ENCODE measurements around the gene ELP5.

Gene ELP5

DNA sequence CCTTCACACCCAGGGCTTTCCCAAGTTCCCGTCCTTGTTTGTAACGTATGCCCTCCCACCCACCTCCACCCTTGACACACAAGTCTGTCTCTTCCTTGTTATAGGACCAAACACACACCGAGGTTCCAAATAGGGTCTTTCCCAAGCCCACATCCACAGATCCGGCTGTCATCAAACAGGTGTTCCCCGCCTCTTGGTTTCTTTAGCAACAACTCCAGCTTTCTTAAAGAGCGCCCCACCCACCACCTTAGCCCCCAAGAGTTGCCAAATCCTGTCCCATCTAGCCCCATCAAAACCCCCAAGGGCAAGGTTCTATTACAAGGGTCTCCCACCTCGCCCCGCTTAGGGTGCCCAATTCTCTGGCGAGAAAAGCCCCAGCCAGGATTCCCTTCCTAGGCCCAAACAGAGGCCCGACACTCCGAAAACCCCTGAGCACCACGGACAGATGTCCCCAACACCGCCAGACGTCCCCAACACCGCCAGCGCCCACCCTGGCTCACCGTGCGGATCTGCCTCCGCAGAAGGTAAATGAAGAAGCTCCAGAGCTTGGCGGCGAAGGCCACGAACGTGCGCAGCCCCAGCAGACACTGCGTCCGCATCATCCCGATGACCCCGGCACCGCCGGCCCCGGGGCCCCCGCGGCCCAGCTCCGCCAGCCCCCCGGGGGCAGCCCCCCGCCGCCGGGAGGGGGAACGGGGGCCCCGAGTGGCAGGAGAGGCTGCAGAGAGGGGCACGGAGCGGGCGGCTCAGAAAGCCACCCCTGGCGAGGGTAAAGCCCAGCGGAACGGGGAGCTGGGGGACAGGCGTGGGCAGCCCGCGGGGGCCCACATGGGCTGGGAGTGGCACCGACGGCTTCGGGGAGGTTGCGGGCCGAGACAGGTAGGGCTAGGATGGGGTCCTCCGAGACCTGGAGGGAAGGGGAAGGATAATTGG lies 1.1 kb upstream of the ELP5 start:
- Histone ChIP-seq H3K9me3 (ENCODE audit: control insufficient read depth, insufficient read depth, low read depth, low read length) (no peaks in the 10 kb centered on the region), H3K4me1 (ENCODE audit: control insufficient read depth, insufficient read depth, low read length) (peaks cover 13% of the 10 kb centered on the region; the same call in 1 of the 2 replicates), H3K36me3 (ENCODE audit: control insufficient read depth in 2 of 2, insufficient read depth in 1 of 2, low read length in 2 of 2) (peaks cover 38 to 51% of the 10 kb centered on the region in 2 experiments), H3K27ac (ENCODE audit: extremely low read depth, low read depth, low read length) (peak overlapping the region; percentile 92), H3K4me3 (ENCODE audit: low read depth, low read length) (peak overlapping the region; percentile 75)
- POLR2A ChIA-PET, result interaction anchor here (0.6 to 2.0 kb wide), 8 partner anchors 10 to 79 kb away, joined by 3 to 33 read pairs (median 6); partner anchors contain the start of genes ACADVL, DLG4, DVL2 and GABARAP
- CTCF ChIA-PET, result interaction anchor here (0.6 to 1.6 kb wide), 5 partner anchors 15 to 844 kb away, joined by 3 to 6 read pairs (median 4); partner anchors contain the start of gene SLC2A4
- TF ChIP-seq, protein P1, sequence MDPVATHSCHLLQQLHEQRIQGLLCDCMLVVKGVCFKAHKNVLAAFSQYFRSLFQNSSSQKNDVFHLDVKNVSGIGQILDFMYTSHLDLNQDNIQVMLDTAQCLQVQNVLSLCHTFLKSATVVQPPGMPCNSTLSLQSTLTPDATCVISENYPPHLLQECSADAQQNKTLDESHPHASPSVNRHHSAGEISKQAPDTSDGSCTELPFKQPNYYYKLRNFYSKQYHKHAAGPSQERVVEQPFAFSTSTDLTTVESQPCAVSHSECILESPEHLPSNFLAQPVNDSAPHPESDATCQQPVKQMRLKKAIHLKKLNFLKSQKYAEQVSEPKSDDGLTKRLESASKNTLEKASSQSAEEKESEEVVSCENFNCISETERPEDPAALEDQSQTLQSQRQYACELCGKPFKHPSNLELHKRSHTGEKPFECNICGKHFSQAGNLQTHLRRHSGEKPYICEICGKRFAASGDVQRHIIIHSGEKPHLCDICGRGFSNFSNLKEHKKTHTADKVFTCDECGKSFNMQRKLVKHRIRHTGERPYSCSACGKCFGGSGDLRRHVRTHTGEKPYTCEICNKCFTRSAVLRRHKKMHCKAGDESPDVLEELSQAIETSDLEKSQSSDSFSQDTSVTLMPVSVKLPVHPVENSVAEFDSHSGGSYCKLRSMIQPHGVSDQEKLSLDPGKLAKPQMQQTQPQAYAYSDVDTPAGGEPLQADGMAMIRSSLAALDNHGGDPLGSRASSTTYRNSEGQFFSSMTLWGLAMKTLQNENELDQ (tag by site-specific recombination; IDR thresholded peaks at IDR 0.05; ENCODE audit: low read depth), result no peak
- TF ChIP-seq, protein P2, sequence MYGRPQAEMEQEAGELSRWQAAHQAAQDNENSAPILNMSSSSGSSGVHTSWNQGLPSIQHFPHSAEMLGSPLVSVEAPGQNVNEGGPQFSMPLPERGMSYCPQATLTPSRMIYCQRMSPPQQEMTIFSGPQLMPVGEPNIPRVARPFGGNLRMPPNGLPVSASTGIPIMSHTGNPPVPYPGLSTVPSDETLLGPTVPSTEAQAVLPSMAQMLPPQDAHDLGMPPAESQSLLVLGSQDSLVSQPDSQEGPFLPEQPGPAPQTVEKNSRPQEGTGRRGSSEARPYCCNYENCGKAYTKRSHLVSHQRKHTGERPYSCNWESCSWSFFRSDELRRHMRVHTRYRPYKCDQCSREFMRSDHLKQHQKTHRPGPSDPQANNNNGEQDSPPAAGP (tag by site-specific recombination; IDR thresholded peaks at IDR 0.05), result no peak
- peak; percentile 31; the same call in 1 of the 2 replicates for TF ChIP-seq GLIS2 (tag by site-specific recombination; IDR thresholded peaks at IDR 0.05)
- peak; percentile 49; the same call in 1 of the 2 replicates for TF ChIP-seq ZBTB20 (tag by site-specific recombination; IDR thresholded peaks at IDR 0.05)
- no peak for TF ChIP-seq ZNF791 (tag by site-specific recombination; IDR thresholded peaks at IDR 0.05)
- peak; percentile 94 for TF ChIP-seq SCRT2 (tag by site-specific recombination; IDR thresholded peaks at IDR 0.05)
- no peak for TF ChIP-seq SALL2 (tag by site-specific recombination; IDR thresholded peaks at IDR 0.05; ENCODE audit: borderline replicate concordance)
- TF ChIP-seq SP2 (tag by site-specific recombination; IDR thresholded peaks at IDR 0.05), result peak; percentile 43; the same call in 1 of the 2 replicates
- no peak for TF ChIP-seq ZNF701 (tag by site-specific recombination; IDR thresholded peaks at IDR 0.05)
- no peak for TF ChIP-seq ZNF423 (tag by site-specific recombination; IDR thresholded peaks at IDR 0.05)
- TF ChIP-seq SCRT1 (tag by site-specific recombination; IDR thresholded peaks at IDR 0.05; ENCODE audit: borderline replicate concordance), result peak; percentile 50; the same call in 1 of the 2 replicates
- no peak for TF ChIP-seq ZSCAN16 (tag by site-specific recombination; IDR thresholded peaks at IDR 0.05)
- no peak for TF ChIP-seq ZNF658 (tag by site-specific recombination; IDR thresholded peaks at IDR 0.05)
- no peak for TF ChIP-seq ZNF664 (tag by site-specific recombination; IDR thresholded peaks at IDR 0.05)
- TF ChIP-seq EGR2 (tag by site-specific recombination; IDR thresholded peaks at IDR 0.05; ENCODE audit: low read depth), result 0 out of 2 replicates have a peak, but pooled peaks have one; percentile 37
- TF ChIP-seq KLF1 (tag by site-specific recombination; IDR thresholded peaks at IDR 0.05), result 0 out of 2 replicates have a peak, but pooled peaks have one; percentile 28
- TF ChIP-seq SP7 (tag by site-specific recombination; IDR thresholded peaks at IDR 0.05), result no peak
- peak; percentile 22; the same call in 1 of the 2 replicates for TF ChIP-seq ZBTB48 (tag by site-specific recombination; IDR thresholded peaks at IDR 0.05)
- peak; percentile 59 for TF ChIP-seq ZNF335 (tag by site-specific recombination; conservative IDR thresholded peaks at IDR 0.05)
- 0 out of 2 replicates have a peak, but pooled peaks have one; percentile 15 for TF ChIP-seq ZNF596 (tag by site-specific recombination; IDR thresholded peaks at IDR 0.05)
- no peak for TF ChIP-seq ZNF341 (tag by site-specific recombination; IDR thresholded peaks at IDR 0.05; ENCODE audit: low read depth)
- TF ChIP-seq TSHZ1 (tag by site-specific recombination; IDR thresholded peaks at IDR 0.05; ENCODE audit: borderline replicate concordance), result no peak
- TF ChIP-seq, protein P3, sequence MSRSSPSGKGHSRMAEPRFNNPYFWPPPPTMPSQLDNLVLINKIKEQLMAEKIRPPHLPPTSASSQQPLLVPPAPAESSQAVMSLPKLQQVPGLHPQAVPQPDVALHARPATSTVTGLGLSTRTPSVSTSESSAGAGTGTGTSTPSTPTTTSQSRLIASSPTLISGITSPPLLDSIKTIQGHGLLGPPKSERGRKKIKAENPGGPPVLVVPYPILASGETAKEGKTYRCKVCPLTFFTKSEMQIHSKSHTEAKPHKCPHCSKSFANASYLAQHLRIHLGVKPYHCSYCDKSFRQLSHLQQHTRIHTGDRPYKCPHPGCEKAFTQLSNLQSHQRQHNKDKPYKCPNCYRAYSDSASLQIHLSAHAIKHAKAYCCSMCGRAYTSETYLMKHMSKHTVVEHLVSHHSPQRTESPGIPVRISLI (tag by site-specific recombination; IDR thresholded peaks at IDR 0.05), result no peak
- TF ChIP-seq ZBTB17 (tag by site-specific recombination; IDR thresholded peaks at IDR 0.05), result 0 out of 2 replicates have a peak, but pooled peaks have one; percentile 10
- no peak for TF ChIP-seq MYNN (tag by site-specific recombination; IDR thresholded peaks at IDR 0.05; ENCODE audit: borderline replicate concordance)
- TF ChIP-seq ZNF529 (tag by site-specific recombination; IDR thresholded peaks at IDR 0.05; ENCODE audit: insufficient replicate concordance), result no peak
- no peak for TF ChIP-seq ZNF514 (tag by site-specific recombination; IDR thresholded peaks at IDR 0.05)
- no peak for TF ChIP-seq ZNF623 (tag by site-specific recombination; IDR thresholded peaks at IDR 0.05)
- no peak for TF ChIP-seq ZNF548 (tag by site-specific recombination; IDR thresholded peaks at IDR 0.05)
- TF ChIP-seq ZFP37 (tag by site-specific recombination; IDR thresholded peaks at IDR 0.05), result no peak
